Measurements from ENCODE around the gene HCN4.
"Not testable (repeated sequence)": the region's sequence is repeated elsewhere in the genome, so short reads cannot be mapped to it uniquely, and the experiment has no call there.

Gene HCN4

GRCh38 chr15:73313861-73314260 lies 54.9 kb downstream of the HCN4 start:
- Histone ChIP-seq H4K20me1 (no peaks in the 10 kb centered on the region), H3K4me2 (no peak overlapping the region)
- TF ChIP-seq Cebpa-rat (IDR thresholded peaks at IDR 0.05), result no peak

GRCh38 chr15:73308305-73308704 lies 60.5 kb downstream of the HCN4 start:
- no peak for TF ChIP-seq Cebpa-rat (IDR thresholded peaks at IDR 0.05)

More at GRCh38 chr15:73313861-73314260, 54.9 kb downstream of the HCN4 start:
- H3K36me3 ChIP-seq, result no peaks in the 10 kb centered on the region
- H3K9me3 ChIP-seq, result no peaks in the 10 kb centered on the region
- H3K4me1 ChIP-seq, result peaks cover 23% of the 10 kb centered on the region
- no peaks in the 10 kb centered on the region for H3K27me3 ChIP-seq
- no peak overlapping the region for H3K9ac ChIP-seq
- no peak overlapping the region for H3K4me3 ChIP-seq
- no peak overlapping the region for H3K27ac ChIP-seq

DNA sequence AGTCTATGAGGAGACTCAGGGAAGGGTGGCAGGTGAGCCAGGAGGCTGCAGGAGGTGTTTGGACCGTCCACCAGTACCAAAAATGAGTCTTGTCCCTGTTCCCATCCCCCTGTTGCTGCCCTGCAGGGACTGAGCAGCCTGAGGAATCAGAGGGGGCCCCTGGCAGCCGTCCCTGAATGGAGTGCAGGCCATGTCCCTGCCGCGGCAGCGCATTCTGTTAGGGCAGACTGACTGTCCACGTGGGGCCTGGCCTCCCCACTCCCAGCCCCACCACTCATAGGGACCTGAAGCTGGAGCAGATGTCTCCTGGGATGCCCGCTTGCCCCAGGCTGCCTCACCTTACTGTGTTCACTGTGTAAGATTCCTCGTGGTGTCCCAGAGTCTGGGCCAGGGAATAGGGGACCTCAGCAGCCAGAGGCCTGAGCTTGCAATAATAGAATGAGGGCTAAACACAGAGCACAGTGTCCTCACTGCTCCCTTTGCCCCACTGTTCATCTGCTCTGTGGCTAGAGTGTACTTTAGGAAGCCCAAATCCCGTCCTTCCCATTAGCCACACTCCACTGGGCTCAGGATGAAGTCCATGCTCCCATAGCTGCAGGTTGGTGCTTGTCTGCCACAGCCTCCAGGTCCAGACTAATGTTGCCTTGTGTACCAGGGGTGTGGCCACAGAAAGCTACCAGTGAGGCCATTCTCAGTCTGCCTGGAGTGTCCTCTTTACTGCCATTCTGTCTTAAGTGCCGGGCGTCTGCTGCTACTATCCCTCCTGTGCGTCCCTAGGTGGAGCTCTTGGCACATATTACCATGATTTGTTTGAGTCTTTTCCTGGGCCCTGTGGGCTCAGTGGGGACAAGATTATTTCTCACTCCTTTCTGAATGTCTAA lies 63.2 kb downstream of the HCN4 start:
- Histone ChIP-seq H3K9me3 (no peaks in the 10 kb centered on the region), H3K27ac (peak overlapping the region; percentile 69), H3K4me2 (peak overlapping the region; percentile 86), H3K4me1 (peaks cover 49% of the 10 kb centered on the region), H3K9ac (peak overlapping the region; percentile 44), H3K27me3 (no peaks in the 10 kb centered on the region), H3K4me3 (no peak overlapping the region), H3K36me3 (peaks cover 20% of the 10 kb centered on the region), H4K20me1 (no peaks in the 10 kb centered on the region)
- no peak for TF ChIP-seq Cebpa-rat (IDR thresholded peaks at IDR 0.05)

More at GRCh38 chr15:73308305-73308704, 60.5 kb downstream of the HCN4 start:
- Histone ChIP-seq H3K27me3 (no peaks in the 10 kb centered on the region), H3K9ac (no peak overlapping the region), H3K4me3 (no peak overlapping the region), H3K4me2 (no peak overlapping the region), H4K20me1 (no peaks in the 10 kb centered on the region), H3K4me1 (peaks cover 33% of the 10 kb centered on the region), H3K36me3 (no peaks in the 10 kb centered on the region), H3K9me3 (no peaks in the 10 kb centered on the region), H3K27ac (no peak overlapping the region)

GRCh38 chr15:73303636-73304035 lies 65.1 kb downstream of the HCN4 start:
- no peaks in the 10 kb centered on the region for H4K20me1 ChIP-seq
- TF ChIP-seq Cebpa-rat (IDR thresholded peaks at IDR 0.05), result no peak
- H3K4me1 ChIP-seq, result peaks cover 49% of the 10 kb centered on the region
- H3K27ac ChIP-seq, result peak overlapping the region; percentile 62; the same call in 1 of the 2 replicates
- no peaks in the 10 kb centered on the region for H3K9me3 ChIP-seq
- H3K36me3 ChIP-seq, result peaks cover 21% of the 10 kb centered on the region
- peak overlapping the region; percentile 86 for H3K4me2 ChIP-seq
- H3K4me3 ChIP-seq, result 0 out of 2 replicates have a peak overlapping the region, but pooled peaks have one; percentile 25
- H3K27me3 ChIP-seq, result no peaks in the 10 kb centered on the region
- H3K9ac ChIP-seq, result peak overlapping the region; percentile 2; the same call in 1 of the 2 replicates

- H3K9ac ChIP-seq, result not testable (repeated sequence)
Observed at GRCh38 chr15:73300286-73300685, 68.5 kb downstream of the HCN4 start.

DNA sequence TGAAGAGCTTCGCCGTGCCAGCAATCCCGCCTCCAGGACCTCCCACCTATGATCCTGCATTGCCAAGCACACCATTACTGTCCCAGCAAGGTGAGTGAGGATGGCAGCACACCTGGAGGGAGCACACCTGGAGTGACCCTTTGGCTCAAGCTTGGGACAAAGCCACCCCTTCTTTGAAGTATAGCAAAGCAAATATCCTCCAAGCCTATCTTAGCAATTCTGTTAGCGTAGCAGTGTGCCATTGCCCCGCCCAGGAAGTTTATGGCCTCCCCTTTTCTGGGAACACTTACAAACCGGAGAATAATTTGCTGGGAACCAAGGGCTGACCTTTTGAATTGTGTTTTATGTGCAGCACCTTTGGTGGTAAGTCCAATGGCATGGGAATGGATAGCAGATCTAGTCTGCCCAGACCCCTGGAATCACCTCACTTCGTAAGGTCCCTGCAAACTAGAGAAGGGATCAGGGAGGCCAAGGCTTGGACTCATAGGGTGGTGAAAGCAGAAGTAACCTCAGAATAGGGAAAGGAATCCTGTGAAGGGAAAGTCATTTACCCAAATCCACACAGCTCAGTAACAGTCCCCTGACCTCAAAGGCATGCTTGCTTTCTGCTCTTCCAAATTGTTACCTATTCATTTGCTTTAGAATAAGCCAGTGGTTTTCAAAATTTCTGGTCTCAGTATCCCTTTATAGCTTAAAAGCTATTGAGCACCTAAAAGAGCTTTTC lies 70.1 kb downstream of the HCN4 start:
- H3K9me3 ChIP-seq, result no peaks in the 10 kb centered on the region
- H3K4me1 ChIP-seq, result peaks cover 20% of the 10 kb centered on the region
- H3K27ac ChIP-seq, result no peak overlapping the region
- no peak overlapping the region for H3K9ac ChIP-seq
- H4K20me1 ChIP-seq, result no peaks in the 10 kb centered on the region
- H3K4me3 ChIP-seq, result no peak overlapping the region
- H3K27me3 ChIP-seq, result no peaks in the 10 kb centered on the region
- no peak overlapping the region for H3K4me2 ChIP-seq
- TF ChIP-seq Cebpa-rat (IDR thresholded peaks at IDR 0.05), result no peak
- H3K36me3 ChIP-seq, result peaks cover 48% of the 10 kb centered on the region

More at GRCh38 chr15:73300286-73300685, 68.5 kb downstream of the HCN4 start:
- not testable (repeated sequence) for H3K4me3 ChIP-seq, H4K20me1 ChIP-seq, H3K9me3 ChIP-seq, H3K27me3 ChIP-seq, H3K27ac ChIP-seq, H3K4me2 ChIP-seq
- H3K4me1 ChIP-seq, result peaks cover 36% of the 10 kb centered on the region
- H3K36me3 ChIP-seq, result peaks cover 42% of the 10 kb centered on the region

GRCh38 chr15:73296609-73297353 lies 72.0 kb downstream of the HCN4 start:
- Histone ChIP-seq H3K4me3 (no peak overlapping the region), H3K4me1 (peaks cover under 1% of the 10 kb centered on the region), H3K27ac (no peak overlapping the region), H4K20me1 (no peaks in the 10 kb centered on the region), H3K9ac (no peak overlapping the region), H3K9me3 (no peaks in the 10 kb centered on the region), H3K4me2 (no peak overlapping the region), H3K27me3 (no peaks in the 10 kb centered on the region), H3K36me3 (peaks cover 45% of the 10 kb centered on the region)
- TF ChIP-seq Cebpa-rat (IDR thresholded peaks at IDR 0.05), result no peak

- Histone ChIP-seq H4K20me1 (no peaks in the 10 kb centered on the region), H3K4me1 (no peaks in the 10 kb centered on the region), H3K4me3 (no peak overlapping the region), H3K27ac (no peak overlapping the region), H3K27me3 (no peaks in the 10 kb centered on the region), H3K9me3 (no peaks in the 10 kb centered on the region), H3K9ac (no peak overlapping the region), H3K36me3 (peaks cover 40% of the 10 kb centered on the region), H3K4me2 (no peak overlapping the region)
- TF ChIP-seq Cebpa-rat (IDR thresholded peaks at IDR 0.05), result no peak
Observed at GRCh38 chr15:73295630-73296286, 73.0 kb downstream of the HCN4 start.

DNA sequence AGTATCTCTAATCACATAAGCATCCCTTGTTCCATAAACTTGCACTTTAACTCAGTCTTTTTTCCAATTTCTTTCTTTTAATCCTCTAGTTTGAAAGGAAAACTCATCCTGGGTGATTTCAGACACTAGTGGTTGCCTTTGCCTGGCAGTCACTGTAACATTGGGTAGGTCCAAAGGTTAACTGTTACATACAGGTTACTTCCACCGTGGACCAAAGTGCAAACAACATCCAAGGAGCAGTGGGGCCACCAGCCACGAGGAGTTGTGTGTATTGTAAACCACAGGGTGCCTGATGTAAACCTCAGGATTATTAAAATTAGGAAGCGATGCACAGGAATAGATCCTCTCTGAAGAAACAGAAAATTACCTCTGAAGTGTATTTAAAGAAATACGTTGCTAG lies 75.0 kb downstream of the HCN4 start:
- Histone ChIP-seq H3K9me3 (no peaks in the 10 kb centered on the region), H4K20me1 (no peaks in the 10 kb centered on the region), H3K9ac (no peak overlapping the region), H3K4me3 (no peak overlapping the region), H3K4me1 (no peaks in the 10 kb centered on the region), H3K4me2 (no peak overlapping the region), H3K27ac (no peak overlapping the region), H3K36me3 (peaks cover 52% of the 10 kb centered on the region), H3K27me3 (no peaks in the 10 kb centered on the region)
- TF ChIP-seq Cebpa-rat (IDR thresholded peaks at IDR 0.05), result no peak

Measured in BLaER1 (cell line).